HG03558 (cell line): Measurements from ENCODE around the gene TANC1.

Source experiments
- ATAC-seq: cut with Tn5 transposase; IDR thresholded peaks from one replicate; pipeline ENCODE4 v1.9.1; 2021; ENCODE audit warnings: moderate number of reproducible peaks; ENCODE audit not compliant: unreplicated experiment; ENCODE audit errors: extremely low read depth

The TANC1 gene

DNA sequence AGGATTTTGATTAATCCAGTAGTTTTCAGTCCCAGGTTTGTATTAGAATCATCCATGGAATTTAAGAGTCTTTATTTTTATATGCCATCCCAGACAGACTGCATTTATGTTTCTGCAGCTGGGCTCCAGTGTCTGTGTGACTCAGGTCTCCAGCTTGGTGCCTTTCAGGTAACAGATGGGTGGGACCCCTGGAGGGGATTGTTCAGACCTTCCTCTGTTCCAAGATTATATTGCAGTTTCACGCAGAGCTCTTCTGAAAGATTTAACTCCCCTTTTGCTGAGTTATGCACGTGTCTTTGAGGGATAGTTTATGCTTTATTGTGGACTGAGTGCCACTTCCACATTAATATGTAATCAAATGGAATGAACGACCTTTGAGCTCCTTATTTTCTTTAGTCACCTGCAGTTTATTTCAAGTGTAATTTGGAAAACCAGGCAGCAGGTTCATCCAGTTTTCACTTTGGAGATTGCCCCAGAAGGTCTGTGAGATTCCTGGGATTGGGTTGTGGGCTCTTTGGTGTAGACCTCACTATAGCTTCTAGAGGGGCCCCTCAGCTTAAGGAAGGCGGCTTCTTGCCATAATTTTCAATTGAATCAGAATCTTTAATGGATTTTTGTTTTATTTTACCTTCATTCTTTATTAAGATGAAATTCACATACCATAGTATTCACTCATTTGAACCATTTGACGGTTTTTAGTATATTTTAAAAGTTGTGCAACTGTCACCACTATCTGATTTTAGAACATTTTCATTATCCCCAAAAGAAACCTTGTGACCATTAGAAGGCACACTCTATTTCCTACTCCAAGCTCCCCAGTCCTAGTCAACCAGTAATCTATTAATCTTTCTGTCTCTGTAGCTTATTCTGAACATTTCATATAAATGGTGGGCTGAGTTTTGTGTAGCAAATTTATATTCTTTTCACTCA lies 183.0 kb downstream of the TANC1 start:
- no peak for ATAC-seq

DNA sequence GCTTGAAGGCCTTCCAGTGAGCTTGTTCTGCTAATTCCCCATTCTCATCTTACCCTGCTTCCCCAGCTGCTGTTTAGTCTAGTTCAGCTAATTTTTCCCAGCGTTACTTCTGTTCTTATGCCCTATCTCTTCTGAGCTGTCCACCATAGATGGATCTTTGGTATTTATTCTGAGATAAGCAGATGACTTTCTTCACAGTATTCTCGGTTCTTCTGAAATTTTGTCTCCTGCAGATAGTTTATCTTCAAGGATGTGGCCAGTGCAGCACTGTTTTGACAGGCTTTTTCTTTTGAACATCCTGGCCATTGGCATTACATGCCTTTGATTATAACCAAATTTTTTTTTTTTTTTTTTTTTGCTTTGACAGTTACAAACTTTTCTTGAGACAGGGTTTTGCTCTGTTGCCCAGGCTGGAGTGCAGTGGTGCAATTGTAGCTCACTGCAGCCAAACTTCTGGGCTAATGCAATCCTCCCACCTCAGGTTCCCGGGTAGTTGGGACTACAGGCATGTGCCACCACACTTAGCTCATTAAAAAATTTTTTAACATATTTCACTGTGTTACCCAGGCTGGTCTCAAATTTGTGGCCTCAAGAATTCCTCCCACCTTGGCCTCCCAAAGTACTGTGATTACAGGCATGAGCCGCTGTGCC lies 183.8 kb downstream of the TANC1 start:
- no peak for ATAC-seq

DNA sequence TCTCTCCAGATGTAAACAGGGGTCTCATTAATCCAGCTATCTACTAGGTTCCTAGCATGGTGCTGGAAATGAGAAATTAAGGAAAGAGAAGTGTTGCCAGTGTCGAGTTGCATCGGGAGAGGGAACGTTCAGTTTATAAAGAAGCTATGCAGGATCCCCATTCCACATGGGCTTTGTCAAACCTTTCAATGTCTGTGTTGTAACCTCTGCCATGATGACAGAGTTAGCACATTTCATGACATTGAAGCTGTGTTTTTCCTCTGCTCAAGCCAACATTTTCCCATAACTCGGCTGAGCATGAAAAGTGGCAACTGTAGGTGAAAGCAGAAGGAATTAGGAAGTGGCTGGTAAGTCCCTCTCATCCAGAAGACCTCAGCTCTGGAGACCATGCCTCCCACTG lies 184.6 kb downstream of the TANC1 start:
- ATAC-seq: no peak

DNA sequence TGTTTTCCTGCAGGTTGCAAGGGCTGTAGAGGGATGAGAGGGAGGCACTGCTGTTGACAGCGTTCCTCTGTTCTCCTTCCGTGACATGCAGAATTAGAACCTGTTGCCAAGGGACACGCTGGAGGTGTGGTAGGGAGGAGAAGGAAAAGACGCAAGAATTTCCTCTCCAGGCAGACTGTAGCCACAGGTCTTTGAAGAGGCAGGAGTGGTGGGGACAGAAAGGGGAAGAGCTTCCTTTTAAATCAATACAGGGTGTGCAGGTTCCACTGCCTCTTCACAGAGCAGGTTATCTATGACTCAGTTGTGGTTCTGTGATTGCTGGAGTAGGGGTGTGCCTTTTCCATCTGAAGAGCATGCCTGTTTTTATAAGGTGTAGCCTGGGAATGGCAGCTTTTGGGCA lies 185.0 kb downstream of the TANC1 start:
- ATAC-seq: no peak

DNA sequence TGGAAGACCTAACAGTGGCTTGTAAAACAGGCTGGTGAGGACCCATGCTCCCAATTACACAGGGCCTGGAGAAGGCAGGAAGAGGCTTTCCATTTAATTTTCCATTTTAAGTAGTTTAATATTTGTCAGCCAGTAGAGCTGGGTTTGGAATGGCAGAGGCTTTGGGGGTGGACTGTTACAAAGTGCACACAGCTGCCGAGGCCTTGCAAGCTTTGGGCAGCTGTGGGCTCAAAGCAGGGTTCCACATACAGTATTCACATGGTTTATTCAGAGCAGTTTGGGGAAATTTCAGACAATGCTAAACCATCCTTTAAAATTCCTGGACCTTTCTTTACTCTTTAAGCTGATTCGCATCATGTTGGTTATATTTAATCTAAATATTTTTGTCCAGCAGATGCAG lies 185.5 kb downstream of the TANC1 start:
- no peak for ATAC-seq

DNA sequence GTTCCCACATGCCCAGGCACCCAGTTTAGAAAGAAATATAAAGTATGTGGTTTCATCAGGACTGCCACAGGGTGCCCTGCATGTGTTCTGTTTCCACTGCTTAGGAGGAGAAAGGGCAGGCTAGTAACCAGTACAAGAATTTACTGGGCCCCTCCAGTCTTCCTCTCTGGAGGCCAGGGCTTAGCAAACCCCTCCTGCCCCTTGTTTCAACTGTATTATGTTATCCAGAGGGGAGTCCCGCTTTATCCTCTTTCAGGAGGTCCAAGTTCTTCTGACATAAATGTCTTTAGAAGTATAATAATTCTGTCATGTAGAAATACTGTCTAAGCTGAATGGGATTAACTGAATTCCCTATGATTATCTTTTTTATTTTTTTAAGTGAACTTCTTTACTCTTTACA lies 185.9 kb downstream of the TANC1 start:
- ATAC-seq: no peak

DNA sequence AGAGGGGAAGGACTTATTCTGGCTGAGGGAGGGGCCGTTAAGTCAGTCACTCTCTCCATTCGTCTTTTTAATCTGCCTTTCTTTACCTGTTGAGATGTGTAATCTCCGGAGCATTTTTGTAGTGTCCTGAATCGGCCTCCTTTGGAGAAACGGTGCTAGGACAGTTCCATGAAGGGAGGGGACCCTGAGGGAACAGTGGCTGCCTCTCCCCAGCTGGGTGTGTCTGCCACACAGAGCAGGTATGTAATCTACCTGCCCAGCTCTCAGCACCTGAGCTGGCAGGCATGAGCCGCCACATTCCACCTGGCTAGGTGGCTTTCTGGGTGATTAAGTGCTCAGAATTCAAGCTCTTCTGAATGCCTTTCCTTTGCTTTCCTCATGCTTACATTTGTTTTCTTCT lies 186.9 kb downstream of the TANC1 start:
- ATAC-seq: no peak

DNA sequence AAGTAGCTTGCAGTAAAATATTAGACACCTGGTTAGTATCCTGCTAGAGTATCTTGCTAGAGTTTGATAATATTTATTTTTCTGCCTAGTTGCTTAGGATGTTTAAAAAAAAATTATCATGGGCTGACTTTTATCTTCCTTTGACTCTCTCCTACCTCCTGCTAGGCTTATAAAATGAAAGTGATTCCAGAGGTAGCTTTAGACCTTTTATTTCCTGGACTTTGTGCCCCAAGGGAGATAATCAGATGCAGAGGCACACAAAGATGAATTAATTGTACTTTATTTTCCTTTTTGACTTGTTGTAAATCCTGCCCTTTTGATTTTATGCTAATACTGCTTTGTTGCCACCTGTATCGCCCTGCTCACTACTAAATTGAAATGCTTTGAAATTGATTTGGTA lies 187.4 kb downstream of the TANC1 start:
- no peak for ATAC-seq

DNA sequence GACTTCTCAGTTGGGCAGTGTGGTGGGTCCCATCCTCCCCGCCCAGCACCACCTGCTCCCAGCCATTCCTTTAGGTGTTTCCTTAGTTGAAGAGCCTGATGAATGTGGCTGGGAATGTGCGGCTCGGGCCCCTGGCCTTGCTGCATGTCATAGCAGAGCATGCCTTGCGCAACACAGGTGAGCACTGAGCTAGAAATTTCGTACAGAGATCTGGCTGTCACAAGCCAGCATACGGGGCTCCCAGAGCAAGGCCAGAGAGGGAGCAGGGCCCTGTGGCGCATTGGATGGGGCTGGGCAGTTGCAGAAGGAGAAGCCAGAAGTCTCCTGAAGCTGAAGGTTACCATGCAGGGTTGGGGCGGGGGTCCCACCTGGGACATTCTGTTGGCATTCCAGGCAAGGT lies 188.4 kb downstream of the TANC1 start:
- ATAC-seq: no peak

DNA sequence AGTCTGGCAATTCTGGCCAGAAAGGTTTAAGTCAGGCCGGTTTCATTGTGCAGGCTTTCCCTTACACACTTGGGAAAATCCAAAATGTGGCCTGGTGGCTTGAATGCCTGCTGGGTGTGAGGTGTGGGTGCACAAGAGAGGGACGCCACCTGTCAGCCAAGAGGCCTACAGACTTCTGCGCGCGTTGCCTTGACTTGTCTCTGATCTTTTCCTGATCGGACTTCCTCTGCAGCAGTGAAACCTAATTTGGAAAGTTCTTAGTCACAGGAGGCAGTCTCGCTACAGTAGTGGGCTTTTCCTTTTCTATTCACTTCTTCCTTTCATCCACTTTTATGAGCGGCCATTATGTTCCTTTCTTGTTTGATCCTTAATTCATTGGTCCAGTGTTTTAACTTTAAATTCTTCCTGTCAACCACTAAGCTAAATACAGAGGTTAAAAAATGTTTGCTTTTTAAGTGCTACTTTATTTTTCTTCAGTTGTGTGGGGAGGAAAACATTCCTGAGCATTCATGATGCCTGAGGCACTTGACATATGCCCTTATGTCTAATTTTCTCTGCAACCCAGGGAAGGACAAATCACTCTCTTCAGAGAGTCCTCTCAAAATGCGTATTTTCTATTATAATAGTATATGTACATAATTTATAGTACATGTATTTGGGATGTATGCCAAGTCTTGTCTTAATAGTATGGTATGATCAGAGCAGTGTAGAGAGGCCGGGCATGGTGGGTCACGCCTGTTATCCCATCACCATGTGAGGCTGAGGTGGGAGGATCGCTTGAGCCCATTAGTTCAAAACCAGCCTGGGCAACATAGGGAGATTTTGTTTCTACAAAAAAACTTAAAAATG lies 189.1 kb downstream of the TANC1 start:
- ATAC-seq: no peak

DNA sequence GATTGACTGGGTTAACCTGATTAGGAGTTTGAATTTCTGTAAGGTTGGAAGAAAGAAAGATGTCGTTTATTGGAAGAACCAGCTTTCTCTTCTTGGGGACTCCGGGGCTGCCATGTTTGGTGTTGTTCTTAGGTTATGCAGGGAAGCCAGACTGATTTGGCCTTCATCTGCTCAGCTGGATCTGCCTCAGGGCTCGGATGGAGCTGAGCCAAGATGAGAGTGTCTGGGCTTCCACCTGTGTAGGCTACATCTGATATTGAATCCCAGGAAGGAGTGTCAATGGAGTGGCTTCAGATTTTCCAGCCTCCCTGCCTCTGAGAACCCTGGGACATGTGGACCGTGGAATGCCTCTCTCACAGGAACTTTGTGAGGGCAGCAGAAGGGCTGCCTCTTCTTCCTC lies 192.0 kb downstream of the TANC1 start:
- ATAC-seq: no peak

DNA sequence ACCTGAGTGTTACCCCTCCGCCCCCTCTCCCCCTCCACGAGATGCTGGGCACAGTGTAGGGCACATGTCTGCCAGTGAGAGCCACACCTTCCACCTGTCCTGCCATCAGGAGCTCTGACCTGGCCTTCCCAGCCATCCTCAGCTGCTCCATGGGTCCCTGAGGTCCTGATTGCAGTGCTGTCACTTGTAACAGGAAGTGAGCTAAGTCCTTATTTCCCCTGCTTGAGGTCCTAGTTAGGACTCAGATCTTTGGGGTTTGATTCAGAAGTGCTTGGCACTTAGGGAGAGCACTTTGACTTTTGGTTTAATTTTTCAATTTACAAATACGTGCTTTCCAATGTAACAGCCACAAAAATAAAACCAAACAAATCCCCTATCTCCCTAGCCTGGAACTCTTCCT lies 192.5 kb downstream of the TANC1 start:
- ATAC-seq: no peak

DNA sequence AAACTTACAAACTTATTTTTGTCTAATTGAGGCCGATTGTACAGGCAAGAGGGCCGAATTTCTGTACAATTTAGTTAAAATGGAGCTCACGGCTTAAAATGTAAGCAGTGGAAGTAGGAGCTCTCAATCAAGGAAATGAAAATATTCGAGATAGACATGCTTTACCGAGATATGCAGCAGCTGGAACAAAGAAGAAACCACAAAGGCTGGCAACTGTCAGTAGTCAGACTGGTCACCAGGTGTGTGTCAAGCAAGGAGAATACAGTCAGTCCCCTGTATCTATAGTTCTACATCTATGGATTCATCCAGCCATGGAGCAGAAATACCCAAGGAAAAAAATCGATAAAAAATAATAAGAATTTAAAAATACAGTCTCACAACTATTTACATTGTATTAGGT lies 195.5 kb downstream of the TANC1 start:
- no peak for ATAC-seq

DNA sequence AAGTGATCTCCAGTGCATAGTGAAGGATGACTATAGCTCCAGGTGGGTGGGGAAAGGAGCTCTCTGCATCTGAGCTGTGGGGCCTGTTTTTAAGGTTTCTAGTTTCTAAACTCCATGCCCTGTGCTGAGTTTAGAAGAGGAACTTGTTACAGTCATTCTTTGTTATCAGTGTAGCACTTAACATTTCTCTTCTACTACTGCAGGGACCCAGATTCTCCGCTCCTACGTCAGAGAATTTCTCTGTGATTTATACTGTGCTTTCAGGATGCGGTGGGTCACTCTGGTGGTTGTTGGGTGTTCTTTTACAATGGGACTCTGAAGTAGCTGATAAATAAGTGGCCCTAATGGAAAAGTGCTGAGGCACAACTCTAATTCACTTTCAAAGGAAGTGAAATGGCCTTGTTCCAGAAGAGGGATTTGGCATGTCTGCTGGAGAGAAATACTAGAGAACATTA lies 196.0 kb downstream of the TANC1 start:
- ATAC-seq: no peak

DNA sequence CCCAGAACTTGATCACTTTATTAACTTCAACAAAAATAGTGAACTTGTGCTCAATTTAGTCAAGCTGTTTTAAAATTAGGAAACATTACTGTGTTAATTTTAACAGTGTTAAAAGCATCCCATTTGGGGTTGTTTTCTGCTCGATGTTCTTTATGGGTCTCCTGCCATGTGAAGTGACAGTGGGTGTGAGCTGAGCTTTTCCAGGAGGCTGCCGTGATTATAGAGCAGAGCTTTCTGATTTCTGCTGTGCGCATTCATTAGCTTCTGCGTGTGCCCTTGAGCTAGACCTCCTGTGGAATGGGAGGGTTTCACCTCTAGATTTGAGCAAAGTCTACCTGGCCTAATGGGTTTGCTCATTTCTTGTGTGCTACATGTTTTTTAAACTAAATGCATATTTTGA lies 196.6 kb downstream of the TANC1 start:
- no peak for ATAC-seq

DNA sequence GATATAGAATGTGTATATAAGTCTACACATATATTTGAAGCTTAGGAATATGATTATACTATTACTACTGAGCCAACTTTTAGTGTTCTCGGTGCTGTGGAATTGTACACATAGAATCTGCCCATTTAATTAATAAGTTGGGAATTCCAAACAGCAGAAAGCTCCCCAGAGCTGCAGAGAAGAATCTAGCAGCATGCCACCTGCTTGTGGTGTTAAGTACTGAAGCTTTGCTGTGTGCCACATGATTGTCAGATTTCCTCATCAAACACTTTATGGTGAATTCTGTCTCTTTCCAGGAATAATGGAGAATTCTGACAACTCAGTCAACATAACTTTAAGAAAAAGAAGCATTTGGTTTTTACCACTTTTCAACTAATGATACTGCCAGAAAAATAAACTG lies 200.3 kb downstream of the TANC1 start:
- ATAC-seq: no peak

DNA sequence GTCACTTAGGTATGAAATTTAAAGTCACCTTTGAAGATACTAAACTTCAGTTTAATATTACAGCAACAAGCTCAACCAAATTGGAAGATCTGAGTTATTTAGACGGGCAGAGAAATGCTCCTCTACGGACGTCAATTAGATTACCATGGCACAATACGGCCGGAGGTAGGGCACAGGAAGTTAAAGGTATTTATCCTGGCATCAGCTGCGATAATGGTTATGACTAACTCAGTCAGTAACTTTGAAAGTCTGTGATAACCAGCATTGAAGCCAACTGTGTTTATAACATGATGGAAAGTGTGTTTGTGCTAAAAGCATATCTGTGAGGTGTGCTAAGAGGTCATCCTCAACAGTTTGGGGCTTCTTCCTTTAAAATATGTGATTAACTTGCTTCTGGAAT lies 200.7 kb downstream of the TANC1 start:
- no peak for ATAC-seq

DNA sequence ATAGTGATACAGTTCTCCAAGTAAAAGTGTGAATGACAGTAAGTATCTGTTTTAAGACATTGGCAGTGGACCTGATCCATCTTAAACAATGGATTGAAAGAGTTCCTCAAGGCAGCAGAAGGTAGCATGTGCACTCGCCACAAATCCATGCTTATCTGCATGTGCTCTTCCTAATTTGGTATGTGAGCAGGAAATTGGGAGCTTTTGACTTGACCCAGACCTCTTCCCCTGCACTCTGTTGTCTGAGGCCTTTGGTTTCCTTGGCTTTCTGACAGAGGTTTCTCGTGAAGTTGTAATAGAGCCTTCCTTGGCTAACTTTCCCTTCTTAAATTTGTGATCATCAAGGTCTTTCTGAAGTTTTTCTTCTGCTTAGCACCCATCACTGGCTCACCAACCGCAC lies 204.0 kb downstream of the TANC1 start:
- no peak for ATAC-seq

DNA sequence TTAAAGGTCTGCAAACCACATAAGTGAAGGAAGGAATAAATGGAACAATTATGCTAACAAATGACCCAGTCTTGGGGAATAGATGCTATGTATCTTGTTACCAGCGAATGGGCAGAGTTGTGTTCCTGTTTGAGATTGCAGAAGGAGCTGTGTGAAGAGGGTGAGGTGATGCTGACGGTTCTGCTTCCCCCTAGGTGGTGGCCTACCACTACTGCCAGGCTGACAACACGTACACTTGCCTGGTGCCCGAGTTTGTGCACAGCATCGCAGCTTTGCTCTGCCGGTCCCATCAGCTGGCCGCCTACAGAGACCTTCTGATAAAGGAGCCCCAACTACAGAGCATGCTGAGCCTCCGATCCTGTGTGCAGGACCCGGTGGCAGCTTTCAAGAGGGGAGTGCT lies 206.3 kb downstream of the TANC1 start:
- no peak for ATAC-seq

DNA sequence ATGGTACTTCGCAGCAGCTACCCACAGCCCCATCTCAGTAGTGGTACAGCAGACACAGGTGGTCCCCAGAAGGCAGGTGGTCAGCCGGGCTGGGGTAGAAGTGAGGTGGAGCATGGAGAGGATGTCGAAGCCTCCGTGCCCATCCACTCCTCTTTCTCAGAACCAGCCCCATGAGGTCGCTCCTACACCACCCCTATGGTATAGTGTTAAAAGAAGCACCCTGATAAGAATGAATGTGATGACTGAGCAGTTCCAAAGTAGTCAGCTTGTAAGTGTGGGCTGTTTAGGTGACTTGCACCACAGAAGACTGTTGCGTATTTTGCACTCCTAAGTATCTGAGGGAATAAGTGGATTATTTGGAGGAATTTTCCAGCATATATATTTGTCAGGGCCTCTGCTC lies 206.7 kb downstream of the TANC1 start:
- ATAC-seq: no peak

DNA sequence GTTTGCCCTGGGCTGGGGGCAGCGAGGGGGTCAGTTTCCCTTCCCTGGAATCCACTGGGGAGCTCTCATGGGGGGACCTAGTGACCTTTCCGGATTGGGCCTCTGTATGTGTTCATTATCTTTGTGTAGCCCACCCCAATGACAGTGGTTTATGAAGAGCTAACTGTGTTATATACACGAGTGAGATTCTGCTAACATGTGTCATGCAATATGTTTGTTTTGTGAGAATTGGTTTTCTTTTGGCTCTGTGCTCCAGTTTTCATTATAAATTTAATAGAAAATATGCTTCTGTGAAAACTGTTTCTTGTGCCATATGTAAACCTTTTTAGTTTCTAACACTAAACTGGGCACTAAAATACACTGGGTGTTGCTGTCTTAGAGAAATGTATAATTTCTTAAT lies 207.5 kb downstream of the TANC1 start:
- no peak for ATAC-seq
